CD4-positive, alpha-beta T cell treated with Interleukin-4 for 1 hour (primary cell): Measurements from ENCODE around the gene NBPF20.
A peak's percentile ranks its signal among the peaks of the same experiment; 100 is the strongest.
"Not testable (repeated sequence)": the region's sequence is repeated elsewhere in the genome, so short reads cannot be mapped to it uniquely, and the experiment has no call there.

Experiments
- DNase-seq, 2 donors: peaks; one replicate each; pipeline ENCODE4 v3.0.0-alpha.2; 2020 to 2022

The NBPF20 gene

DNA sequence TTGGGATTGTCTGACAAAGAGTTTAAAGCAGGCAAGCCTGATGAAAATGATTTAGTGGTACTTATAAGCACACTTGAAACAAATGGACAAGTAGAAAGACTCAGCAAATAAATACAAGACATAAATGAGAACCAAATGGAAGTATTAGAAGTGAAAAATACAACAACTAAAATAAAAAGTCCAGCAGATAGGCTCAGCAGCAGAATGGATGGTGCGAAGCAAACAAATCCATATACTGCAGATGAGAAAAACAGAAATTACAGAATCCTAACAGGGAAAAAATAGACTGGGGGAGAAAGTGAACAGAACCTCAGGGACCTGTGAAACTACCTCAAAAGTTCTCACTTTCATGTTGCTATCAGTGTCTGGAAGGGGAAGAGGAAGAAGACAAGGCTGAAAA, 3.9 kb upstream of the NBPF20 start:
- not testable (repeated sequence) for DNase-seq

DNA sequence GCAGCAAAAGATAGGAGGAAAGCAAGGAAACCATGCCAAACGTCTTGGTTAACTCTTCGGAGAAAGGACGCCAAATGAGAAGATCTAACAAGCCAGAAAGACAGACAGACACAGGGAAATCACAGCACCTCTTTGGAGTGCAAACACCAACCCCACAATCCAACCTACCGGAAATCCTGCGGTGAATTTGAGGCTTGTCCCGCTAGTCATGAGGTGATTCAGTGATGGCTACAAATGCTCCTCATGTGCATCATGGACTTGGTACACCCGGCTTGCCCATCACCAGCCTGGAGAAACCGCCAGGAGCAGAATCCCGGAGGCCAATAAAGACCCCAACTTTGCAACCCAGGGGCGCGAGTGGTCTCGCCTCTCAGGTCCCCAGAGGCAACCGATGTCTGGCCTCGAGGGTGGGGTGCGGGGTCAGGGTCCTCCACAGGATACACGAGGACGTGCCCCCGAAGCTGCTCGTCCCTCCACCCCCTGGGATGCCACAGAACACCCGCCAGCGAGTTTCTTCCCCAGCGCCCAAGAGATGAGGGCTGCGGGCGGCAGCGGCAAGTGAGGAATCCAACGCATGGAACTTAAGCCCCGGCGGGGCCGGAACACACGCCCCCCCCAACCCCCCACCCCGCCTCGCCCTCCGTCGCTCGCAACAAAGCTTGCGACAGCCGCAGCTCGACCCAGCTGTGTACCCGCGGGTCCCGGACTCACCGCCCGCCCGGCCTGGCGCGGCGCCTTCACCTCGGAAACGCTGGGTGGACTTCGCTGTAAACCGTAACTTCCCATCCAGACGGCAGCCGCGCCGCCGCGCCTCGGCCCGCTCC, 579 bp downstream of the NBPF20 start:
- peak; percentile 26 to 51 for DNase-seq

- not testable (repeated sequence) for DNase-seq
These were observed 10.3 kb downstream of the NBPF20 start for GRCh38 chr1:145415149-145415548.

- not testable (repeated sequence) for DNase-seq
These were observed 18.1 kb downstream of the NBPF20 start for GRCh38 chr1:145407266-145407665.

GRCh38 chr1:145404949-145405348, 20.5 kb downstream of the NBPF20 start:
- not testable (repeated sequence) for DNase-seq

DNA sequence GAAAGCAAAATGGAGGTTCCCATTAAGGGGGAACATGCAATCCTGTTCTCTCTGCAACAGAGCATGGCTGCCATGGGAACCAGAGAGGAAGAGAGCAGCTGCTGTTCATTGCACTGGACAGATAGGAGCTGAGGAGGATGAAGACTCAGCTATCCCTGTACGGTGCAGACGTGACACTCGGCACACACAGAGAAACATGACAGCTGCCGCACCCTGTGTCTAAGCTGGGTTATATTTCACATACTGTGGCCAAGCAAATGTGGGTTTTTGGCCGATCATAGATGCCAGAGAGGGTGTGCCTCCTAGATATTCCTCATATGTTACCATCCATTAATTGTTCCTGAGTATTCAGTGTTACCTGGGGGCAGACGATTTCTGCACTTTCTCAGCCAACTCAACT, 24.7 kb downstream of the NBPF20 start:
- not testable (repeated sequence) for DNase-seq
